OCI-LY3 (cell line): ENCODE measurements around the gene HOXA9.

ENCODE experiments used
- H2AFZ ChIP-seq: fragments of 200-600, 300-600 bp; shearing (Covaris generic); 2 replicates; pipeline ENCODE4 v1.6.0; 2014; ENCODE audit warnings: antibody characterized with exemption, low read depth, low read length
- H3K27ac ChIP-seq: fragments of 200-600, 300-600 bp; sonication (generic); 2 replicates; pipeline ENCODE4 v1.5.1; 2014; ENCODE audit warnings: mild to moderate bottlenecking, low read length, moderate library complexity, mixed read lengths
- H3K27me3 ChIP-seq: fragments of 200-600, 300-600 bp; sonication (generic); 2 replicates; pipeline ENCODE4 v1.6.1; 2014; ENCODE audit warnings: low read depth, low read length, mixed read lengths
- H3K36me3 ChIP-seq: fragments of 200-600, 300-600 bp; sonication (generic); replicated peaks from 2 replicates; pipeline ENCODE3; 2014; ENCODE audit warnings: low read depth, low read length, mixed read lengths
- H3K4me1 ChIP-seq: fragments of 300-600, 200-600 bp; sonication (generic); 2 replicates; pipeline ENCODE4 v1.6.1; 2014; ENCODE audit warnings: low read length, mixed read lengths
- H3K4me2 ChIP-seq: fragments of 200-600, 300-600 bp; sonication (generic); 2 replicates; pipeline ENCODE4 v1.6.1; 2014; ENCODE audit warnings: low read length, mixed read lengths
- H3K4me3 ChIP-seq: fragments of 300-600, 200-600 bp; sonication (generic); 2 replicates; pipeline ENCODE4 v1.5.1; 2014; ENCODE audit warnings: antibody characterized with exemption, mild to moderate bottlenecking, low read length, moderate library complexity
- H3K79me2 ChIP-seq: fragments of 300-600, 200-600 bp; shearing (Covaris generic); 2 replicates; pipeline ENCODE4 v1.6.1; 2014; ENCODE audit warnings: mild to moderate bottlenecking, low read length, mixed read lengths
- H3K9ac ChIP-seq: fragments of 300-600, 200-600 bp; shearing (Covaris generic); 2 replicates; pipeline ENCODE4 v1.6.0; 2014; ENCODE audit warnings: mild to moderate bottlenecking, low read length, moderate library complexity
- H3K9me3 ChIP-seq: fragments of 200-600, 300-600 bp; shearing (Covaris generic); 2 replicates; pipeline ENCODE4 v1.6.1; 2014; ENCODE audit warnings: low read length, mixed read lengths; ENCODE audit not compliant: insufficient read depth
- H4K20me1 ChIP-seq: fragments of 200-600, 300-600 bp; sonication (generic); 2 replicates; pipeline ENCODE4 v1.6.1; 2016; ENCODE audit warnings: low read length, mixed read lengths; ENCODE audit not compliant: insufficient read depth
- CTCF ChIP-seq: fragments of 200-600, 300-600 bp; sonication (generic); IDR thresholded peaks from 2 replicates; pipeline ENCODE4 v1.5.1; 2014; ENCODE audit warnings: antibody characterized with exemption, low read length, low read depth
- EZH2phosphoT487 ChIP-seq: fragments of 200-600 bp; shearing (Covaris generic); IDR thresholded peaks from 2 replicates; pipeline ENCODE4 v1.6.1; 2018; ENCODE audit warnings: antibody characterized with exemption, mixed run types, low read depth

The HOXA9 gene

GRCh38 chr7:27180431-27181420 is 15.4 kb upstream of the HOXA9 start:
- H3K4me3 ChIP-seq: no peak overlapping the region
- H3K36me3 ChIP-seq: no peaks in the 10 kb centered on the region
- H3K4me2 ChIP-seq: no peak overlapping the region
- H4K20me1 ChIP-seq: no peaks in the 10 kb centered on the region
- no peaks in the 10 kb centered on the region for H3K9me3 ChIP-seq
- TF ChIP-seq EZH2phosphoT487 (no peak), CTCF (no peak)
- H3K27ac ChIP-seq: no peak overlapping the region
- H3K9ac ChIP-seq: no peak overlapping the region
- no peaks in the 10 kb centered on the region for H3K79me2 ChIP-seq
- H3K27me3 ChIP-seq: no peaks in the 10 kb centered on the region
- no peak overlapping the region for H2AFZ ChIP-seq
- H3K4me1 ChIP-seq: no peaks in the 10 kb centered on the region

- Histone ChIP-seq H3K27me3 (no peaks in the 10 kb centered on the region), H3K4me3 (no peak overlapping the region), H4K20me1 (no peaks in the 10 kb centered on the region), H3K4me2 (no peak overlapping the region), H3K9ac (no peak overlapping the region), H3K4me1 (no peaks in the 10 kb centered on the region), H3K36me3 (no peaks in the 10 kb centered on the region), H3K9me3 (no peaks in the 10 kb centered on the region), H2AFZ (no peak overlapping the region), H3K79me2 (no peaks in the 10 kb centered on the region), H3K27ac (no peak overlapping the region)
- no peak for TF ChIP-seq EZH2phosphoT487
- TF ChIP-seq CTCF: no peak
These were observed 14.4 kb upstream of the HOXA9 start for GRCh38 chr7:27179503-27180430.

- H3K36me3 ChIP-seq: no peaks in the 10 kb centered on the region
- H3K27ac ChIP-seq: no peak overlapping the region
- H3K4me2 ChIP-seq: no peak overlapping the region
- H3K79me2 ChIP-seq: no peaks in the 10 kb centered on the region
- H4K20me1 ChIP-seq: no peaks in the 10 kb centered on the region
- H3K4me3 ChIP-seq: no peak overlapping the region
- no peak overlapping the region for H2AFZ ChIP-seq
- H3K9me3 ChIP-seq: no peaks in the 10 kb centered on the region
- H3K4me1 ChIP-seq: no peaks in the 10 kb centered on the region
- no peak overlapping the region for H3K9ac ChIP-seq
- TF ChIP-seq EZH2phosphoT487 (no peak), CTCF (no peak)
- no peaks in the 10 kb centered on the region for H3K27me3 ChIP-seq
These were observed 13.7 kb upstream of the HOXA9 start for GRCh38 chr7:27179030-27179429.

GRCh38 chr7:27178366-27178765 is 13.0 kb upstream of the HOXA9 start:
- H3K36me3 ChIP-seq: no peaks in the 10 kb centered on the region
- no peaks in the 10 kb centered on the region for H3K27me3 ChIP-seq
- no peak for TF ChIP-seq CTCF
- TF ChIP-seq EZH2phosphoT487: no peak
- no peak overlapping the region for H3K4me2 ChIP-seq
- no peak overlapping the region for H3K9ac ChIP-seq
- no peak overlapping the region for H3K4me3 ChIP-seq
- H2AFZ ChIP-seq: no peak overlapping the region
- H3K27ac ChIP-seq: no peak overlapping the region
- no peaks in the 10 kb centered on the region for H3K9me3 ChIP-seq
- H3K4me1 ChIP-seq: no peaks in the 10 kb centered on the region
- no peaks in the 10 kb centered on the region for H3K79me2 ChIP-seq
- no peaks in the 10 kb centered on the region for H4K20me1 ChIP-seq
